Endothelial cell of umbilical vein (primary cell): ENCODE data around the gene CAPN14. TPM values are rescaled to one million over a fixed set of nuclear protein-coding genes. Genes with fewer than 3 reads are reported as not detected.

Experiments used
- BruUV-seq: library from RNA; stranded (reverse); fragments of 400-500 nt; replicated peaks from 2 replicates; lab custom pipeline; 2021; lab: Mats Ljungman, UMichigan
- CTCF ChIA-PET: fragments of 300-600, 350-600 bp; sonication (Branson Sonifier 250); formaldehyde crosslinking; loops from one replicate; lab custom pipeline; 2021; ENCODE audit warnings: antibody characterized with exemption, inconsistent platforms; lab: Charles Lee
- POLR2A ChIA-PET: fragments of 300-600, 350-600 bp; sonication (Branson Sonifier 250); formaldehyde crosslinking; loops from one replicate; lab custom pipeline; 2021; ENCODE audit warnings: antibody characterized with exemption, inconsistent platforms; lab: Charles Lee
- DNase-seq: peaks from one replicate; pipeline ENCODE4 v3.0.0-alpha.2; 2011; ENCODE audit warnings: low read depth, low spot score
- FAIRE-seq: peaks from 2 replicates; lab custom pipeline; 2011; peaks lifted over from hg19 to GRCh38; lab: Jason Lieb, UNC
- H2AFZ ChIP-seq: 2 replicates; pipeline ENCODE4 v1.6.0; 2012; ENCODE audit warnings: low read depth, low read length, control low read depth, inconsistent platforms
- H3K27ac ChIP-seq: 2 replicates; pipeline ENCODE4 v1.5.1; 2011; ENCODE audit warnings: low read depth, mild to moderate bottlenecking, control low read depth, low read length, moderate library complexity; ENCODE audit not compliant: insufficient read depth
- H3K27me3 ChIP-seq, 2 experiments: 2 replicates each; pipeline versions ENCODE4 v1.6.0 to v1.6.1; 2011; ENCODE audit warnings: low read length in 2 of 2, mixed read lengths in 1 of 2; ENCODE audit not compliant: control insufficient read depth in 2 of 2, insufficient read depth in 2 of 2
- H3K36me3 ChIP-seq, 2 experiments: 2 replicates in 1 of 2; 3 replicates in 1 of 2; pipeline ENCODE4 v1.5.1; 2011; ENCODE audit warnings: low read length in 2 of 2, mild to moderate bottlenecking in 1 of 2, moderate library complexity in 1 of 2; ENCODE audit not compliant: control insufficient read depth in 2 of 2, insufficient read depth in 2 of 2; ENCODE audit errors: extremely low read depth in 1 of 2
- H3K4me1 ChIP-seq: 3 replicates; pipeline ENCODE4 v1.5.1; 2011; ENCODE audit warnings: mild to moderate bottlenecking, low read length; ENCODE audit not compliant: control insufficient read depth, insufficient read depth; ENCODE audit errors: extremely low read depth
- H3K4me2 ChIP-seq: 2 replicates; pipeline ENCODE4 v1.6.1; 2011; ENCODE audit warnings: low read length, control low read depth, mixed read lengths; ENCODE audit not compliant: insufficient read depth
- H3K4me3 ChIP-seq, 3 experiments: fragments of 200-600 bp in 1 of 3; sonication (generic), shearing (Covaris generic) in 1 of 3; replicated peaks in 1 of 3; 2 replicates each; pipeline ENCODE4 v1.5.1; 2011 to 2016; ENCODE audit warnings: control low read depth in 3 of 3, low read length in 3 of 3, mild to moderate bottlenecking in 2 of 3, inconsistent platforms in 1 of 3, low read depth in 1 of 3, moderate library complexity in 1 of 3; ENCODE audit not compliant: insufficient read depth in 1 of 3
- H3K79me2 ChIP-seq: 2 replicates; pipeline ENCODE4 v1.6.0; 2012; ENCODE audit warnings: low read length, inconsistent platforms; ENCODE audit not compliant: control insufficient read depth, insufficient read depth
- H3K9ac ChIP-seq: replicated peaks from 2 replicates; pipeline ENCODE3; 2011; ENCODE audit warnings: low read length, control low read depth; ENCODE audit not compliant: insufficient read depth; ENCODE audit errors: extremely low read depth
- H3K9me1 ChIP-seq: replicated peaks from 3 replicates; pipeline ENCODE4 v1.6.0; 2011; ENCODE audit warnings: mild to moderate bottlenecking, low read length; ENCODE audit not compliant: control insufficient read depth, insufficient read depth; ENCODE audit errors: extremely low read depth
- H3K9me3 ChIP-seq: replicated peaks from 2 replicates; pipeline ENCODE4 v1.5.1; 2012; ENCODE audit warnings: low read length, inconsistent platforms; ENCODE audit not compliant: control insufficient read depth, insufficient read depth
- H4K20me1 ChIP-seq: replicated peaks from 2 replicates; pipeline ENCODE3; 2011; ENCODE audit warnings: mild to moderate bottlenecking, low read length; ENCODE audit not compliant: control insufficient read depth, insufficient read depth; ENCODE audit errors: extremely low read depth
- CTCF ChIP-seq, 2 donors: IDR thresholded peaks; 1 replicate in 1 of 2; 2 replicates in 1 of 2; pipeline ENCODE4 v1.5.1; 2011; ENCODE audit warnings: low read length in 2 of 2, mild to moderate bottlenecking in 2 of 2, moderate library complexity in 2 of 2, control low read depth in 1 of 2, inconsistent platforms in 1 of 2, low read depth in 1 of 2; ENCODE audit not compliant: insufficient read depth in 1 of 2; ENCODE audit errors: extremely low read depth in 1 of 2
- EZH2 ChIP-seq: IDR thresholded peaks from 2 replicates; pipeline ENCODE4 v1.6.1; 2012; ENCODE audit warnings: borderline replicate concordance, low read depth, mild to moderate bottlenecking, moderate library complexity, low read length, inconsistent platforms; ENCODE audit not compliant: severe bottlenecking
- FOS ChIP-seq: IDR thresholded peaks from 2 replicates; pipeline ENCODE4 v1.6.1; 2011; ENCODE audit warnings: mild to moderate bottlenecking, low read length, moderate library complexity, borderline replicate concordance; ENCODE audit not compliant: insufficient read depth
- GATA2 ChIP-seq: IDR thresholded peaks from 2 replicates; pipeline ENCODE4 v1.7.0; 2011; ENCODE audit warnings: low read depth, mild to moderate bottlenecking, moderate library complexity, mixed read lengths, low read length; ENCODE audit not compliant: insufficient read length, insufficient read depth
- JUN ChIP-seq: IDR thresholded peaks from 2 replicates; pipeline ENCODE4 v1.6.1; 2011; ENCODE audit warnings: borderline replicate concordance, low read depth; ENCODE audit not compliant: insufficient read length, insufficient read depth
- MAX ChIP-seq: IDR thresholded peaks from 2 replicates; pipeline ENCODE4 v1.6.1; 2011; ENCODE audit not compliant: insufficient read depth, insufficient read length
- MYC ChIP-seq: IDR thresholded peaks from one replicate; pipeline ENCODE4 v1.6.1; 2011; ENCODE audit warnings: mild to moderate bottlenecking, low read depth, low read length
- POLR2A ChIP-seq: IDR thresholded peaks from 2 replicates; pipeline ENCODE4 v1.6.1; 2012; ENCODE audit warnings: low read depth, mild to moderate bottlenecking, control low read depth, low read length
- POLR2AphosphoS5 ChIP-seq: IDR thresholded peaks from 2 replicates; pipeline ENCODE4 v1.6.1; 2012; ENCODE audit warnings: low read depth, mild to moderate bottlenecking, control low read depth, low read length, moderate library complexity; ENCODE audit not compliant: insufficient read depth
- dilution Hi-C: fragments of 300-500 bp; cut with MboI; formaldehyde crosslinking; loops from one replicate; pipeline ENCODE4 v1.15.0; 2019; ENCODE audit warnings: low sequenced_read_pairs; ENCODE audit not compliant: extremely low pct_ligation_motif_present
- intact Hi-C: fragments of 100-400 bp; cut with micrococcal nuclease; formaldehyde crosslinking; loops from one replicate; pipeline ENCODE4 v1.10.0; 2022
- polyA plus RNA-seq, 4 experiments: library from polyadenylated mRNA; depleted of rRNA in 3 of 4; stranded (reverse) in 3 of 4; unstranded in 1 of 4; fragments of >200 nt; gene quantifications; 2 replicates each; pipeline versions ENCODE4 v1.2.1 to v1.2.3, GENCODE V29; 2011 to 2012; ENCODE audit warnings: missing spikeins in 1 of 4
- total RNA-seq: library from RNA; stranded (reverse); gene quantifications from 2 replicates; pipeline ENCODE4 v1.2.3, GENCODE V29; 2021

The CAPN14 gene
- total and polyA plus RNA-seq, 2 donors (not counting 3 experiments of a cell fraction or from before 2014, with no cell fraction given), result 0.01 to 0.15 TPM

GRCh38 chr2:31203916-31204315 lies 13.4 kb downstream of the CAPN14 start:
- Histone ChIP-seq H4K20me1 (no peaks in the 10 kb centered on the region), H3K4me1 (no peaks in the 10 kb centered on the region), H3K27me3 (no peaks in the 10 kb centered on the region), H3K36me3 (no peaks in the 10 kb centered on the region), H3K9ac (no peak overlapping the region), H3K79me2 (no peaks in the 10 kb centered on the region), H3K9me3 (no peaks in the 10 kb centered on the region), H3K27ac (no peak overlapping the region), H3K4me2 (no peak overlapping the region), H3K9me1 (no peaks in the 10 kb centered on the region), H2AFZ (no peak overlapping the region), H3K4me3 (no peak overlapping the region)
- FAIRE-seq (no peak), DNase-seq (no peak)
- dilution Hi-C loops (no loop called here), intact Hi-C loops (no loop called here)
- no peak for TF ChIP-seq MAX
- TF ChIP-seq POLR2AphosphoS5, result no peak
- TF ChIP-seq JUN, result no peak
- no peak for TF ChIP-seq EZH2
- no peak for TF ChIP-seq MYC
- no peak for TF ChIP-seq CTCF (IDR thresholded peaks at IDR 0.05; ENCODE audit: extremely low read depth in 1 of 2, insufficient read depth in 1 of 2, low read depth in 1 of 2, low read length in 2 of 2)
- no peak for TF ChIP-seq GATA2
- TF ChIP-seq POLR2A, result no peak
- no peak for TF ChIP-seq FOS
- BruUV-seq, result no TSS peak
- ChIA-PET POLR2A (no interaction called here), CTCF (no interaction called here)
